ENCODE measurements around the gene GPC6.

The GPC6 gene

DNA sequence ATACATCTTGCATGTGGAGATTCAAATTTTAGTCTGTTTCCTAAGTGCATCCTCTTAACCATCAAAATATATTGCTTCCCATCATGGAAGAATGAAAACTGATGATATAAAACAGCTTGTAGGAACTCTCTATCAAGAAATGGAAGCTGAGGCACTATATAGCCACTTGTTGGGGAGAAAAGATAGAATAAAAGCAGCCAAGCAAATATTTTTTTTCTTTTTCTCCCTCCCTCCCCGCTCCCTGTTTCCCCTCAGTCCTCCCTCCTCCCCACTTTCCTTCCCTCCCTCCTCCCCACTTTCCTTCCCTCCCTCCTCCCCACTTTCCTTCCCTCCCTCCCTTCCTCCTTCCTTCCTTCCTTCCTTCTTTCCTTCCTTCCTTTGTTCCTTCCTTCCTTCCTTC lies 413.8 kb downstream of the GPC6 start:
- FAIRE-seq (no peak), DNase-seq (ENCODE audit: insufficient read length) (no peak)
- TF ChIP-seq POLR2A (IDR thresholded peaks at IDR 0.05; ENCODE audit: low read depth, low read length) = no peak
- TF ChIP-seq TAF1 (IDR thresholded peaks at IDR 0.05; ENCODE audit: borderline replicate concordance, low read depth, low read length) = no peak
- no peak for TF ChIP-seq POLR2AphosphoS5 (IDR thresholded peaks at IDR 0.05; ENCODE audit: low read depth, low read length)

DNA sequence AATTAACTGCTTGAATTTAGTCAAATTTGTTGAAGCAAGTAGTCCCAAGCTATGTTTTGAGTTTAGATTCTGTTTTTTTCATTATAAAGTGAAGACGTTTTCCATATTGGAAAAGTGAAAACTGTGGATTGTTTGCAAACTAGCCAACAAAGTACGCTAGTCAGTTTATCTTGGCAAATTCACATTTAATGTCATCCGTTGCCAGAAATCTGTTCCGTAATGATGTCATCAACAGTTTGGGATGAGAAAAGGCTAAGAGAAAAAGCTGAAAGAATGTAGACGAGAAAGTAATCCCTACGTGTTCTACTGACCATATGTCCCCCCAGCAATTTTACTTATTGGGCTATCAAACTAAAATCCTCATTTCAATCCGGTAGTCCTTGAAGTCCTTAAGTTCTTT lies 419.6 kb downstream of the GPC6 start:
- no peak for FAIRE-seq
- no peak for TF ChIP-seq POLR2AphosphoS5 (IDR thresholded peaks at IDR 0.05; ENCODE audit: low read depth, low read length)
- TF ChIP-seq POLR2A (IDR thresholded peaks at IDR 0.05; ENCODE audit: low read depth, low read length) = no peak
- no peak for TF ChIP-seq TAF1 (IDR thresholded peaks at IDR 0.05; ENCODE audit: borderline replicate concordance, low read depth, low read length)
- DNase-seq (ENCODE audit: insufficient read length) = no peak

DNA sequence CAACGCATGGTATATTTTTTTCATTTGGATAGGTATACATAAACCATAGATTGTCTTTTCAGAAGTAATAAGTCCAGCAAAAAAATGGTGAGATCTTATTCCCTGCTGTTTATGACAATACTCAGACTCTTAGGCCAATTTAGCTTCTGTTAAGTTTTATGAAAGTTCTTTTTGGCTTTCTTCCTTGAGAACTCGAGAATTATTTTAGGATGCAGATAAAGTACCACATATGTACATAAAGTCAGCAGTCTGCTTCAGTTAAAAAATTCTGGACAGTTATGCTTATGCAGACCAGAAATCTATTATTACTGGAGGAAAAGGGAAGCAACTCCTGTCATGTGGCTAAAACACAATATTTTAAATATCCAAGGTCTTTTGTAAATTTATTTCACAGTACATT lies 422.9 kb downstream of the GPC6 start:
- TF ChIP-seq POLR2AphosphoS5 (IDR thresholded peaks at IDR 0.05; ENCODE audit: low read depth, low read length) (no peak), POLR2A (IDR thresholded peaks at IDR 0.05; ENCODE audit: low read depth, low read length) (no peak), TAF1 (IDR thresholded peaks at IDR 0.05; ENCODE audit: borderline replicate concordance, low read depth, low read length) (no peak)
- FAIRE-seq (no peak), DNase-seq (ENCODE audit: insufficient read length) (no peak)

DNA sequence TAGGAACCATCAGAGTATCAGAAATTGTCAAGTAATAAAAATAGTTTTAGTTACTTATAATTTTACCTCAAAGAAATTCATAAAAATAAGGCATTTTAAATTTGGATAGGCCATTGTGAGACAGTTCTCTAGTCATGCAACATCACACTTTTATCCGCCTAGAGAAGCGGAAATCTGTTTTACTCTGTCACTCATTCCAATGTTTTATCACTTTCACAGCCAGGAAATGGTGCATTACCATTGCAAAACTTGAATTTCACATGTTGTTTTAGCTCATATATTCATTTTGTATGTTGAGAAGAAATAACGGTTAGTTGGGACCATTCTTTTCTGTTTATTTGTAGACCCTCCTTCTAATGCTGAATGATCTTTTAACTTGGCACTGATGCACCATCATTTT lies 427.2 kb downstream of the GPC6 start:
- TF ChIP-seq TAF1 (IDR thresholded peaks at IDR 0.05; ENCODE audit: borderline replicate concordance, low read depth, low read length) (no peak), POLR2AphosphoS5 (IDR thresholded peaks at IDR 0.05; ENCODE audit: low read depth, low read length) (no peak), POLR2A (IDR thresholded peaks at IDR 0.05; ENCODE audit: low read depth, low read length) (no peak)
- no peak for DNase-seq (ENCODE audit: insufficient read length)
- FAIRE-seq = no peak

DNA sequence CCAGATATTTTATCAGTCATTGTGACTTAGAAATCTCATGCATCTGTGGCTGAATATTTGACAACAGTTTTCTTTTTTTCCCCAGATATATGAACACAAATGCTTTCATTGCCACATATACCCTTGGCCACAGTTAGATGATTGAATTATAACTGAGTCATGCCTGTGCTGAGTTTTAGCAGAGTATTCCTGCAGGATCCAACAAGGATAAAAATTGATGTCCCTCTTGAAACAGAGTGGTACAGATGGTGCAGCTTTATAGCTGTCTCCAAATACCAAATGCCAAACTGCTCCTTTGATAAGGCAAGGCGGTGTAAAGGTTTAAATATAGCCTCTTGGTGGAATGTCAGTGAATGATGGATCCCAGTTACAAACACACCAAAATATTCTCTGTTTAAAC lies 428.5 kb downstream of the GPC6 start:
- FAIRE-seq = no peak
- DNase-seq (ENCODE audit: insufficient read length) = no peak
- TF ChIP-seq POLR2AphosphoS5 (IDR thresholded peaks at IDR 0.05; ENCODE audit: low read depth, low read length) = no peak
- no peak for TF ChIP-seq POLR2A (IDR thresholded peaks at IDR 0.05; ENCODE audit: low read depth, low read length)
- TF ChIP-seq TAF1 (IDR thresholded peaks at IDR 0.05; ENCODE audit: borderline replicate concordance, low read depth, low read length) = no peak

DNA sequence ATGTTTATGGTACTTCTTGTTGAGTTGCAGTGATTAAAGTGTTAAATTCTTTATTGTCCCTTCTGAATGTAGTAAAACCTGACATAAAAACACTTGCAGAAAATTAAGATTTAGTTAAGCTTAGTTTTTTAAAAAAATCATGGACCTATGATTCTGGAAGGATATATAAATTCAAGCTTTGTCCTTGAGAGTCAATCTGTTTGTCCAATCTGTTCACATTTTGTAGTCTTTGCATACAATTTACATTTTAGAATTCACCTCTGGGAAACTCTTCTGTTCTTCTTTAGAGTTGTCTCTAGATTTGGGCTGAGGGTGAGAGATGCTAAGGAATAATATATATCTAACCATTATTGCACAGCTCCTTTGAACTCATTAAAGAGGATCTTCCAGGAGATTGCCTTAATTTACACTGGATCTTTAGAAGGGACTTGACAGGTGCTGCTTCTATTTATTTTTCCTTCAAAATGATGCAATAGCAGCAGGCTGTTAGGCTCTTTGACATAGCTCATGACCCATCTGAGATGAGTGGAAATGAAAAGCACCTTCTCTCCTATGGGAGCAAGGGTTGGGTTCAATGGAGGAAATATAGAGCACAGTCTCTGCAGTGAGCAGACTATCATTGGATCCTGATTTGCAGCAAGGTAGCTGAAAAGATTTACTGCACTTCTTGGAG lies 433.9 kb downstream of the GPC6 start:
- FAIRE-seq (no peak), DNase-seq (ENCODE audit: insufficient read length) (no peak)
- TF ChIP-seq POLR2A (IDR thresholded peaks at IDR 0.05; ENCODE audit: low read depth, low read length) (no peak), POLR2AphosphoS5 (IDR thresholded peaks at IDR 0.05; ENCODE audit: low read depth, low read length) (no peak), TAF1 (IDR thresholded peaks at IDR 0.05; ENCODE audit: borderline replicate concordance, low read depth, low read length) (no peak)

DNA sequence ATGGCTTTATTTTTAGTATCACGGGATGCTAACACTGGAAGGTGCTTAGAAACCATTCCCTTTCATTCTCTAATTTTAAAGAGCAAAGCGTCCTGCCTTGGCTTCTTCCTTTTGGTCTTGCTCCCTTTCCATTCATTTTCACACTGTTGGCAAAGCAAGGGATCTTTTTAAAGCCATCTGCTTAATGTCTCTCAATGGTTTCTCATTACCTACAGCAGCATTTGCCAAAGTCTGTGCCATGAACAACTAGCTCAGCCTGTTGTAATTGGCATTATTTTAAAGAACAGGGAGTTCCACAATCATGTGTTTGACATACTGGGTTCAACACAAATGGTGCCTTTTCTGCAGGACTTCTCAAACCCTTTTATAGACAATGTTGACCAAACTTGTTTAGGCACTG lies 444.3 kb downstream of the GPC6 start:
- FAIRE-seq = no peak
- DNase-seq (ENCODE audit: insufficient read length) = no peak

DNA sequence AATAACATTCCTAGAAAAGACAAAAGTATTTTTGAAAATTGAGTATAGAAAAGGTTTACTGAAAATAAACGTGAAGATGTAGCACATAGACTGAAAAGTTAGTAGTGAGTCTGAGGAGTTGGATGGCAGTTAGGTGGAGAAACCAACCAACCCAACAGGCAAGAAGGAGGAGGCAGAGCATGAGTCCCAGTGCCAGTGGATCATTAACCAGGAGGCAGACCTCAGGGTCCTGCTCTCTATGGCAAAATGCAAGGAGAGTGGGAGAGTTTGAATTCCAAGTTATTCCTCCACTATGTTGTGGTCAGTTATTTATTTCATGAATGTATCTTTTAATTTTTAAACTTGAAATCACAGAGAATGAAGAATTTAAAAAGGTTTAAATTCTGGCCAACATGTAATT lies 446.4 kb downstream of the GPC6 start:
- FAIRE-seq (no peak), DNase-seq (ENCODE audit: insufficient read length) (no peak)

More for the DNA sequence above, 444.3 kb downstream of the GPC6 start:
- TF ChIP-seq POLR2A (IDR thresholded peaks at IDR 0.05; ENCODE audit: low read depth, low read length) (no peak), TAF1 (IDR thresholded peaks at IDR 0.05; ENCODE audit: borderline replicate concordance, low read depth, low read length) (no peak), POLR2AphosphoS5 (IDR thresholded peaks at IDR 0.05; ENCODE audit: low read depth, low read length) (no peak)

DNA sequence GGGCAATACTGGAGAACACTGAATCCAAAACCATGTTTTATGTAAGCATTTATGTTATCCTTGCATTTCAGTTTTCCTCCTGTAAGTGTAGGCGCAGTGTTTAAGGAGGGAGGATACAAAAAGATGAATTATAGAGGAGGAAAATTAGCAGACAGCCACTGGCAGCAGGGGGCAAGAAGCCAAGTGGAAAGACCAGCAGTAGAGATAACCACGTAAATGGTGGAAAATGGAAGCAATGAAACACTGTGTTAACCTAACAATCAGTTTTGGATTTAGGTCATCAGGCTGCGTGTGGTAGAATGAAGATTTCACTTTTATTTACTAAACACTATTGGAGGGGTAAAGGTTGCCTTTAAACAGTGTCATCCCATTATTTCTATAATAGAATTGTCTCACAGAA lies 447.3 kb downstream of the GPC6 start:
- DNase-seq (ENCODE audit: insufficient read length) = no peak
- no peak for TF ChIP-seq POLR2A (IDR thresholded peaks at IDR 0.05; ENCODE audit: low read depth, low read length)
- no peak for TF ChIP-seq TAF1 (IDR thresholded peaks at IDR 0.05; ENCODE audit: borderline replicate concordance, low read depth, low read length)
- TF ChIP-seq POLR2AphosphoS5 (IDR thresholded peaks at IDR 0.05; ENCODE audit: low read depth, low read length) = no peak
- FAIRE-seq = no peak

More for the DNA sequence above, 446.4 kb downstream of the GPC6 start:
- TF ChIP-seq TAF1 (IDR thresholded peaks at IDR 0.05; ENCODE audit: borderline replicate concordance, low read depth, low read length) = no peak

DNA sequence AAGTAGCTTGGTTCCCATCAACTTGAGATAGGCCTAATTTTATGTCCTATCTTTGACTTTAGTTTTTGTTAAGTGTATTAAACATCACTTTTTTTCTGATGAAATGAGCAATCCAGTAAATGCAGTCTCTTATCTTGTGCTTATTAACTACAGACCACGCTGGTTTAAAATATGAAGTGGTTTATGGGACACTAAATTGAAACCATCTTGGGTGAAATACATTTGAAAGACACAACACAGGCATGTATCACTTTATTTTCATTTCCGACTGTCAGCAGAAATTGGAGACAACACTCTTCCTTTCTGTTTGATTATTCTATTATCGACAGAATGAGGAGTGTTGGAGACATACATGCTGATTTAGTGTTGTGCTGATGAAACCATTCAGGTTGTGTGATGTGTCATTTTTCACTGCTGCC lies 447.7 kb downstream of the GPC6 start:
- no peak for DNase-seq (ENCODE audit: insufficient read length)
- TF ChIP-seq POLR2AphosphoS5 (IDR thresholded peaks at IDR 0.05; ENCODE audit: low read depth, low read length) (no peak), POLR2A (IDR thresholded peaks at IDR 0.05; ENCODE audit: low read depth, low read length) (no peak), TAF1 (IDR thresholded peaks at IDR 0.05; ENCODE audit: borderline replicate concordance, low read depth, low read length) (no peak)
- FAIRE-seq = no peak

DNA sequence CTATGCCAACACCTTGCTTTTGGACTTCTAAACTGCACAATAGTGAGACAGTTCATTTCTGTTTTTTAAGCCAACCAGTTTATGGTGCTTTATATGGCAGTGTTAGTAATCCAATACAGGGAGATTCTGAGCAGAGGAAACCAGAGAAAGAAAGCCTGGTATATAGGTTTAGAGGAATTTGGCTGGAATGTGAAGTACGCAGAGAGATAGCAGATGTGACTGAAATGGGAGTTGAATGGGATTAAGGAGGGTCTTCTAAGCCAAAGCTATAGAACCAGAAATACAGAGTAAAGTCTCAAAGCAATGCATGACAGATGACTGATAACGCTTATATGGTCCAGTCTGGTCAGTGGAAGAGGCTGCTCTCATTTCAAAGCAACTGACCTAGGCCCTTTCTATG lies 453.7 kb downstream of the GPC6 start:
- FAIRE-seq (no peak), DNase-seq (ENCODE audit: insufficient read length) (no peak)
- TF ChIP-seq TAF1 (IDR thresholded peaks at IDR 0.05; ENCODE audit: borderline replicate concordance, low read depth, low read length) (no peak), POLR2A (IDR thresholded peaks at IDR 0.05; ENCODE audit: low read depth, low read length) (no peak), POLR2AphosphoS5 (IDR thresholded peaks at IDR 0.05; ENCODE audit: low read depth, low read length) (no peak)

DNA sequence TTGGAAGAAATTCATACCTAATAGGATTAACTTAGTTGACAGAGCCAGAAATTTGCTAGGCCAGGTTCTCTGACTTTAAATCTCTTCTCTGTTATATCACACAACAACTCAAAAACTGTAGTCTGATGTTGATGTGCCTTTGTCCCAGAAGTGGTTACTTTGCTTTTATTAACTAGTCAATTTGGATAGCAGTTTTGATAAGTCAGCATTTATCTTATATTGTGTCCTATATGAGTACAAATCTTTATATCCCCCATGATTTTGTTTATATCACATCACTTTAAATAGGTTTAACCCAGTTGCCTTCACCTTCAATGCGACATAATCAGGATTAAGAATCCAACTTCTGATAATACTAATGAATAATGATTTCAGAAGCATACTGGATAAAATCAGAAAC lies 459.3 kb downstream of the GPC6 start:
- DNase-seq (ENCODE audit: insufficient read length) = no peak
- TF ChIP-seq POLR2AphosphoS5 (IDR thresholded peaks at IDR 0.05; ENCODE audit: low read depth, low read length) (no peak), POLR2A (IDR thresholded peaks at IDR 0.05; ENCODE audit: low read depth, low read length) (no peak), TAF1 (IDR thresholded peaks at IDR 0.05; ENCODE audit: borderline replicate concordance, low read depth, low read length) (no peak)
- no peak for FAIRE-seq
